Common myeloid progenitor, CD34-positive (primary cell): ENCODE results near the gene CNOT10.

Experiments used
- CTCF ChIA-PET: fragments of 350-600 bp; sonication (Branson Sonifier 250); formaldehyde crosslinking; loops from one replicate; lab custom pipeline; 2021; ENCODE audit warnings: antibody characterized with exemption; lab: Charles Lee
- POLR2A ChIA-PET: fragments of 350-600 bp; sonication (Branson Sonifier 250); formaldehyde crosslinking; loops from one replicate; lab custom pipeline; 2021; ENCODE audit warnings: antibody characterized with exemption; lab: Charles Lee
- DNase-seq, 3 donors: peaks; one replicate each; pipeline versions ENCODE4 v3.0.0 to v3.0.0-alpha.2; 2013
- H3K27ac ChIP-seq, 2 experiments: 1 replicate in 1 of 2; 2 replicates in 1 of 2; pipeline ENCODE4 v1.7.0; 2013; ENCODE audit warnings: inconsistent platforms in 2 of 2, low read length in 2 of 2, mild to moderate bottlenecking in 2 of 2, low read depth in 1 of 2, moderate library complexity in 1 of 2; ENCODE audit not compliant: severe bottlenecking in 2 of 2, insufficient read depth in 1 of 2, poor library complexity in 1 of 2
- H3K27me3 ChIP-seq, 5 experiments: replicated peaks in 2 of 5; 1 replicate in 3 of 5; 2 replicates in 2 of 5; pipeline versions ENCODE4 v1.6.1 to v1.7.0; 2013; ENCODE audit warnings: low read length in 4 of 5, mild to moderate bottlenecking in 2 of 5, moderate library complexity in 2 of 5, inconsistent platforms in 1 of 5; ENCODE audit not compliant: insufficient read depth in 5 of 5, control insufficient read depth in 4 of 5
- H3K36me3 ChIP-seq, 4 experiments: 1 replicate in 2 of 4; 2 replicates in 2 of 4; pipeline versions ENCODE4 v1.6.1 to v1.7.0; 2013; ENCODE audit warnings: low read length in 3 of 4, control low read depth in 1 of 4, mild to moderate bottlenecking in 1 of 4; ENCODE audit not compliant: control insufficient read depth in 4 of 4, insufficient read depth in 4 of 4
- H3K4me1 ChIP-seq, 4 experiments: 1 replicate in 3 of 4; 2 replicates in 1 of 4; pipeline versions ENCODE4 v1.6.1 to v1.7.1; 2013; ENCODE audit warnings: low read length in 3 of 4, mild to moderate bottlenecking in 3 of 4, control low read depth in 1 of 4, inconsistent platforms in 1 of 4, moderate library complexity in 1 of 4; ENCODE audit not compliant: control insufficient read depth in 4 of 4, insufficient read depth in 4 of 4; ENCODE audit errors: control extremely low read depth in 1 of 4
- H3K4me3 ChIP-seq, 7 experiments: 1 replicate in 4 of 7; 2 replicates in 3 of 7; pipeline versions ENCODE4 v1.5.1 to v1.7.0; 2013; ENCODE audit warnings: mild to moderate bottlenecking in 7 of 7, low read length in 6 of 7, moderate library complexity in 6 of 7, inconsistent platforms in 2 of 7, low read depth in 2 of 7, control low read depth in 1 of 7; ENCODE audit not compliant: insufficient read depth in 4 of 7, control insufficient read depth in 1 of 7; ENCODE audit errors: extremely low read depth in 1 of 7
- H3K9me3 ChIP-seq, 5 experiments: 1 replicate in 4 of 5; 2 replicates in 1 of 5; pipeline versions ENCODE4 v1.6.1 to v1.7.1; 2013; ENCODE audit warnings: low read length in 4 of 5, mild to moderate bottlenecking in 2 of 5, inconsistent platforms in 1 of 5, low read depth in 1 of 5, moderate library complexity in 1 of 5; ENCODE audit not compliant: control insufficient read depth in 4 of 5, insufficient read depth in 2 of 5; ENCODE audit errors: control extremely low read depth in 1 of 5
- WGBS: methylation state at CpG from one replicate; pipeline ENCODE4 v1.1.5; 2013; ENCODE audit not compliant: insufficient coverage; 5-methylcytosine and 5-hydroxymethylcytosine counted together

The CNOT10 gene

GRCh38 chr3:32703491-32703972 lies 18.5 kb downstream of the CNOT10 start:
- ChIA-PET CTCF (no interaction called here), POLR2A (no interaction called here)
- Histone ChIP-seq H3K4me3 (peak overlapping the region in 1 of 7 experiments; percentile 40), H3K27me3 (no peaks in the 10 kb centered on the region), H3K9me3 (no peaks in the 10 kb centered on the region), H3K4me1 (peaks cover 5 to 35% (median 21%) of the 10 kb centered on the region in 4 experiments), H3K27ac (peak overlapping the region in 1 of 2 experiments; percentile 47), H3K36me3 (peaks cover 0 to 2% (median 0%) of the 10 kb centered on the region in 4 experiments)
- 100% methylated on average over 1 of the region's 1 CpG for WGBS
- DNase-seq = peak in 1 of 3 donors; percentile 10

DNA sequence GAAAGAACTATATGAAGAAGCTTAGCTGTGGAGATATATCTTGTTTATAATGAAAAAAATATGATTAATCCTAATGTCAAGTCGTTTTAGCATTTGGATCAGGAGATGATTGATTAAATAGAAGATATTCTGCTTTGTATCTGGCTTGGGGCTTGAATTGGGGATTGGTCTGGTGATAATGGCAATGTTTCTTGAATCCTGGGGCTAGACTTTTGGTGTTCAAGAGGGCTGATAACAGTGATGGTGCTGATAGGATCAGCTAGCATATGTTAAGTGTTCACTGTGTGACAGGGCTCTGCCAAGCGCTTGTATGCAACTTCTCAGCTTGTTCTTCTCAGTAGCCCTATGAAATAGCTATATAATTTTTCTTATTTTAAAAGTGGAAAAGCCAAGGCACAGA lies 20.2 kb downstream of the CNOT10 start:
- Histone ChIP-seq H3K36me3 (peaks cover 0 to 9% (median 1%) of the 10 kb centered on the region in 4 experiments), H3K27ac (peak overlapping the region in 1 of 2 experiments; percentile 15), H3K27me3 (no peaks in the 10 kb centered on the region), H3K4me1 (peaks cover 5 to 50% (median 29%) of the 10 kb centered on the region in 4 experiments), H3K9me3 (no peaks in the 10 kb centered on the region), H3K4me3 (no peak overlapping the region)
- ChIA-PET POLR2A (interaction anchor here (0.7 kb wide), 1 partner anchor 733 kb away, joined by 3 read pairs; no protein-coding TSS in a partner anchor), CTCF (interaction anchor here (1.0 to 2.8 kb wide), 5 partner anchors 9 to 40 kb away, joined by 3 to 10 read pairs (median 4); partner anchors contain the start of gene CNOT10)
- no peak for DNase-seq
- WGBS = 100% methylated on average over 1 of the region's 2 CpGs

- Histone ChIP-seq H3K27ac (peak overlapping the region in 1 of 2 experiments; percentile 54), H3K4me1 (peaks cover 5 to 50% (median 29%) of the 10 kb centered on the region in 4 experiments), H3K4me3 (peak overlapping the region in 2 of 7 experiments; percentile 21 to 29), H3K9me3 (no peaks in the 10 kb centered on the region), H3K36me3 (peaks cover 6 to 18% (median 9%) of the 10 kb centered on the region in 4 experiments), H3K27me3 (no peaks in the 10 kb centered on the region)
- DNase-seq = peak in 2 of 3 donors; percentile 50 to 74
- ChIA-PET CTCF (interaction anchor here (1.0 to 2.8 kb wide), 6 partner anchors 10 to 21 kb away, joined by 3 to 10 read pairs (median 4); partner anchors contain the start of gene CNOT10), POLR2A (interaction anchor here (0.8 kb wide), 1 partner anchor 8 kb away, joined by 3 read pairs; no protein-coding TSS in a partner anchor)
- WGBS = 77% methylated on average over 2 of the region's 6 CpGs
Observed at GRCh38 chr3:32706348-32707025, 21.5 kb downstream of the CNOT10 start.

DNA sequence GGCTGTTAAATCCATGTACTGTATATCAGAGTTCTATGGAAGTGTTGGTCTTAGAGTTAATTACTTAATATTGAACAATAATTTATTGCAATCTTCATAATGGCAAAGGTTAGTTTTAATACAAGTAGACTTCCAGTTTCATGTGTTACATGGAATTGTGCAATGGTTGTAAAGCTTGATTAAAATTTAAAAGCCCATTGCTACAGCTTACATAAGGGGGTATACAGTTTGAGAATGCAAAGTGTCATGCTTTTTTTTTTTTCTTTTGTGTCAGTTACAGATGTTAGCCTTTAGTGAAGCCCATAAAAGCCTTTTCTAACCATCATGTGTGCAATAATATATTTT lies 22.0 kb downstream of the CNOT10 start:
- Histone ChIP-seq H3K27me3 (no peaks in the 10 kb centered on the region), H3K9me3 (no peaks in the 10 kb centered on the region), H3K4me1 (peaks cover 5 to 50% (median 29%) of the 10 kb centered on the region in 4 experiments), H3K27ac (no peak overlapping the region), H3K4me3 (no peak overlapping the region), H3K36me3 (peaks cover 7 to 23% (median 12%) of the 10 kb centered on the region in 4 experiments)
- DNase-seq = no peak
- ChIA-PET CTCF (interaction anchor here (1.0 to 1.5 kb wide), 3 partner anchors 9 to 17 kb away, joined by 3 to 5 read pairs (median 3); no protein-coding TSS in a partner anchor), POLR2A (no interaction called here)

GRCh38 chr3:32708672-32709283 lies 23.8 kb downstream of the CNOT10 start:
- WGBS = 79% methylated on average over 2 of the region's 3 CpGs
- Histone ChIP-seq H3K4me1 (peaks cover 5 to 45% (median 27%) of the 10 kb centered on the region in 4 experiments), H3K4me3 (peak overlapping the region in 1 of 7 experiments; percentile 39), H3K27me3 (no peaks in the 10 kb centered on the region), H3K27ac (peak overlapping the region in 1 of 2 experiments; percentile 44), H3K36me3 (peaks cover 7 to 37% (median 23%) of the 10 kb centered on the region in 4 experiments), H3K9me3 (no peaks in the 10 kb centered on the region)
- peak in 1 of 3 donors; percentile 6 for DNase-seq
- ChIA-PET CTCF (interaction anchor here (1.0 to 3.0 kb wide), 2 partner anchors 13 to 23 kb away, joined by 4 to 10 read pairs; no protein-coding TSS in a partner anchor), POLR2A (no interaction called here)

DNA sequence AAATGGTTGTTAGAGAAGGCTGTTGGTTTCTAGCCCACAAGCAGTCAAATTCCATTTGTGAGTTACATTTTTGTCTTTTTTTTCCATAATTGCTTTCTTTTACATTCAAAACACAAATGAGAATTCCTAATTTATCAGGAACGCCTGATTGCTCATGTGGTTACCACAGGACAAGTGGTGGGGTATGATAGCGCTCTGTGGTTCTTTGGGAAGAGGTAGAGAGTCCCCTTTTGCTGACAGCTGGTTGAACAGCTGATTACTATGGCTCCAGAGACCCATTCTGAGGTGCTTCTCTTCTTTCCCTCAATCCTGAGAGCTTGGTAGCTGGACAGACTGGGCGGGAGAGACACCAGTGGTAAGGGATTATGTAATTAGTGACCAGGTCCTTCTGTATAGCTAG lies 24.4 kb downstream of the CNOT10 start:
- ChIA-PET POLR2A (no interaction called here), CTCF (interaction anchor here (1.0 to 3.0 kb wide), 2 partner anchors 13 to 23 kb away, joined by 4 to 10 read pairs; no protein-coding TSS in a partner anchor)
- Histone ChIP-seq H3K4me1 (peaks cover 5 to 44% (median 27%) of the 10 kb centered on the region in 4 experiments), H3K9me3 (no peaks in the 10 kb centered on the region), H3K27ac (peak overlapping the region in 1 of 2 experiments; percentile 44), H3K4me3 (peak overlapping the region in 1 of 7 experiments; percentile 39), H3K27me3 (no peaks in the 10 kb centered on the region), H3K36me3 (peaks cover 7 to 38% (median 26%) of the 10 kb centered on the region in 4 experiments)
- DNase-seq = peak; percentile 68 to 78 (median 73)
- 20% methylated on average over 1 of the region's 3 CpGs for WGBS
